HG03469 (cell line): Measurements from ENCODE around the gene KRTAP9-6.

ENCODE experiments used
- ATAC-seq: cut with Tn5 transposase; IDR thresholded peaks from one replicate; pipeline ENCODE4 v1.9.1; 2021; ENCODE audit warnings: mild to moderate bottlenecking, moderate library complexity, moderate number of reproducible peaks; ENCODE audit not compliant: unreplicated experiment

The KRTAP9-6 gene

DNA sequence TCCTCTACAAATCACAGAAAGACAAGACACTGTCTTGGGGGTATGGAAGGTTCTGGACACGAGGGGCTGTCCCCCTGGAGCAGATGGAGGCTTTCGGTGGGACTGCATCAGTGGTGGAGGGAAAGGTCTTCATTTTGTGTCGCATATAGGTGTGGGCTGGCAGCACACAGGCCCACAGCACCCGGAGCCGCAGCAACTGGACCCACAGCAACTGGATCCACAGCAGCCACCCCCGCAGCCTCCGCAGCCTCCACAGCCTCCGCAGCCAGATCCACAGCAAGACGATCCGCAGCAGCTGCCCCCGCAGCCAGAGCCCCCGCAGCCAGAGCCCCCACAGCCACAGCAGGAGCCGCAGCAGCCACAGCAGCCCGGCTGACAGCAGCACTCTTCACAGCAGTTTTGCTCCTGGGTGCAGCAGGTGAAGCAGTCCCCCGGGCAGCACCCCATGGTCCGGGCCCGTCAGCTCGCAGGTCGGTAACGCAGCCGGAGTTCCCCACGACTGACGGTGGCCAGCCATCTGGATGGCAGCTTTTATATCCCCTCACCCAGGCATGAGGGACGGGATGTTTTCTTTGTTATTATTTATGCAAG lies 50.1 kb downstream of the KRTAP9-6 start, which contains the start of gene KRTAP17-1:
KRTAP17-1 (minus strand) TSS at position 507 of the 591 bp plus-strand sequence; CDS start at position 447, 60 bp downstream.
- ATAC-seq = no peak
